Measurements from ENCODE around the gene TEX14.
A peak's percentile ranks its signal among the peaks of the same experiment; 100 is the strongest.

The TEX14 gene

DNA sequence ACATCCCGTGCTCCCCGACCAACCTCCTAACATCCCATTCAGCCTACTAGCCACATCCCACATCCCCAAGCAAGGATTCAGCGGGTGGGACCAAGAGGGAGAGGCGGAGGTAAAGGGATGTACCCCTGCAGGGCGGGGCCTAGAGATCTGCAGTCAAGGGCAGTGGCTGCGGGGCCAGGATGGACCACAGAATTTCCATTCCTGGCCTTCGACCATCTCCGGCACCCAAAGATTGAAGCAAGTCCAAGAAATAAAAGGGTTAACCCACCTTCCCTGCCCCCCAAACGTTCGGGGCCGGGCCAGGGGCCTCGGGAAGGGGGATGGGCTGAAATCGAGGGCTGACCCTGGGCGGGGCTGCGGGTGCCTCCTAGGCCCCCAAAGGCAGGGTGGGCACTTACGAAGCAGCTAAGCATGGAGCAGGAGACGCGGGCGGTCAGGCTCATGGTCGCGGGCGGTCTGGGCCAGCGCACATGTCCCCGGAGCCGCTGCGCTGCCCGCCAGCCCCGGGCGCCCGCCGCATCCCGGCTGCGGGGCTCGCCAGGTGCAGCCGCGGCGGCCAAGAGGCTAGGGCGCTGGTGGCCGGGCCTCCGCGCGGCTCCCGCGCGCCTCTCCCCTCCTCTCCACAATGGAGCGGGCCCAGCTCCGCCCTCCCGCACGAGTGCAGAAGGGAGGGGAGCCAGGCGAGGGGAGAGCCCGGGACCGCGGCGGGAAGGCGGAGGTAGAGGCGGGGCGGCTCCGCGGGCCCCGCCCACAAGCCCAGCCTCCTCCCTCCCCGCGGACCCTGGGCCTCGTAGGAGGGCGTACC lies 177.7 kb downstream of the TEX14 start, which contains the start of gene MTMR4:
TSS of gene MTMR4 (minus strand) at position 674 of the 805 bp plus-strand sequence. CDS start at position 443, 231 bp downstream.
- TF ChIP-seq, protein P1, sequence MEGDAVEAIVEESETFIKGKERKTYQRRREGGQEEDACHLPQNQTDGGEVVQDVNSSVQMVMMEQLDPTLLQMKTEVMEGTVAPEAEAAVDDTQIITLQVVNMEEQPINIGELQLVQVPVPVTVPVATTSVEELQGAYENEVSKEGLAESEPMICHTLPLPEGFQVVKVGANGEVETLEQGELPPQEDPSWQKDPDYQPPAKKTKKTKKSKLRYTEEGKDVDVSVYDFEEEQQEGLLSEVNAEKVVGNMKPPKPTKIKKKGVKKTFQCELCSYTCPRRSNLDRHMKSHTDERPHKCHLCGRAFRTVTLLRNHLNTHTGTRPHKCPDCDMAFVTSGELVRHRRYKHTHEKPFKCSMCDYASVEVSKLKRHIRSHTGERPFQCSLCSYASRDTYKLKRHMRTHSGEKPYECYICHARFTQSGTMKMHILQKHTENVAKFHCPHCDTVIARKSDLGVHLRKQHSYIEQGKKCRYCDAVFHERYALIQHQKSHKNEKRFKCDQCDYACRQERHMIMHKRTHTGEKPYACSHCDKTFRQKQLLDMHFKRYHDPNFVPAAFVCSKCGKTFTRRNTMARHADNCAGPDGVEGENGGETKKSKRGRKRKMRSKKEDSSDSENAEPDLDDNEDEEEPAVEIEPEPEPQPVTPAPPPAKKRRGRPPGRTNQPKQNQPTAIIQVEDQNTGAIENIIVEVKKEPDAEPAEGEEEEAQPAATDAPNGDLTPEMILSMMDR (IDR thresholded peaks at IDR 0.05): no peak
- peak within 1 kb of the TSS; percentile 50 for H3K4me3 ChIP-seq (ENCODE audit: low read depth, low read length)
- no peak within 1 kb of the TSS for H3K9ac ChIP-seq

DNA sequence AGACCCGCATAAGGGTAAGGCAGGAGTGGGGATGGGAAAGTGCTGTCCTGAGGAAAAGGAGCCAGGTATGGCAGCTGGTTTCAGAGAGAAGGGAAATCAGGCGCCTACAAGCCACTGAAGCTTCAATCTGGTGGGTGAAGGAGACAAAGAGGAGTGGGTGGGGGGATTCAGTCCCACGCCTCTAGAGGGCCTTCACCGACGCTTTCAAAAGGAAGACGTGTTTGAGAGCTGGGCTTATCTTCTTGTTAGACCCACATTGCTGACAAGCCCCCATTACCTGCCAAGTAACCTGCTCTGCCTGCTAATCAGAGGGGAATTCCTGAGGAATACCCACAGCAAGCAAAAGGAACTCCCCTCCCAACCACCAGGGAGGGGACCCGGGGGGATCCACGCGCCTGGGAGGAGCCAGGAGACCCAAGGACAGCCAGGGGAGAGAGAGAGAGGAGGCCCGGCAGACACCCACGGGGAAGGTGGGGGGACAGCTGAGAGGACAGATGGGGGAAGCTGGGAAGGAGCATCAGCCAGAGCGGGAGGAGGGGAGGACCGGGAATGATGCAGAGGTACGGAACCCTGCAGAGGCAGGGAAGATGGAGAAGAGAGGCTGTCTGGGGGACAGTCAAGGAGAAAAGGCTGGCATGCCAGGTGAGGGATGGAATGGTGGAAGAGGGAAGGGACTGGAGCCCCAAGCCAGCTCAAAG lies 178.4 kb downstream of the TEX14 start:
- Histone ChIP-seq H2AFZ (peak overlapping the region; percentile 56), H3K27ac (no peak overlapping the region), H3K9ac (no peak overlapping the region), H3K79me2 (peaks cover 15% of the 10 kb centered on the region), H3K4me1 (peaks cover 3% of the 10 kb centered on the region), H3K36me3 (ENCODE audit: control insufficient read depth, insufficient read depth, low read length) (no peaks in the 10 kb centered on the region), H3K27me3 (ENCODE audit: control insufficient read depth, insufficient read depth, low read length) (no peaks in the 10 kb centered on the region), H3K4me2 (ENCODE audit: low read length) (peak overlapping the region; percentile 84), H3K4me3 (ENCODE audit: low read depth, low read length) (peak overlapping the region; percentile 50), H3K9me3 (ENCODE audit: control insufficient read depth, low read length) (no peaks in the 10 kb centered on the region)
- TF ChIP-seq, protein P1 (IDR thresholded peaks at IDR 0.05): no peak

More for the DNA sequence above, 177.7 kb downstream of the TEX14 start, which contains the start of gene MTMR4:
- peaks cover 15% of the 10 kb centered on the region for H3K79me2 ChIP-seq
- peak within 1 kb of the TSS; percentile 57 for H2AFZ ChIP-seq
- peaks cover 7% of the 10 kb centered on the region for H3K4me1 ChIP-seq
- no peaks in the 10 kb centered on the region for H3K36me3 ChIP-seq (ENCODE audit: control insufficient read depth, insufficient read depth, low read length)
- peak within 1 kb of the TSS; percentile 50 for H3K27ac ChIP-seq
- peak within 1 kb of the TSS; percentile 84 for H3K4me2 ChIP-seq (ENCODE audit: low read length)
- no peaks in the 10 kb centered on the region for H3K27me3 ChIP-seq (ENCODE audit: control insufficient read depth, insufficient read depth, low read length)
- no peaks in the 10 kb centered on the region for H3K9me3 ChIP-seq (ENCODE audit: control insufficient read depth, low read length)

DNA sequence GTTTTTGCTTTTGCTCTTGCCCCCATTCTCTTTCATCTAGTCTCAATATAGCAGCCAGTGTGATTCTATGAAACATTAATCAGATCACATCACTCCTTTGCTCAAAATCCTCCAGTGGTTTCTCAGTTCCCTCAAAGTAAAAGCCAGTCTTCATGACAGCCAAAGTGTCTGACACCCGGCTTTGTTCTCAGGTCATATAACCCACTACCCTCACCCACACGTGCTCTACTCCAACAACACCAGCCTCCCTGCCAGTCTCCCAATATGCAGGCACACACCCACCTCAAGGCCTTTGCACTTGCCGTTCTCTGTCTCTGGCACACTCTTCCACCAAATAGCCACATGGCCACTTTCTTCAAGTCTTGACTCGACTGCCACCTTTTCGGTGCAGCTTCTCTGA lies 181.8 kb downstream of the TEX14 start:
- Histone ChIP-seq H2AFZ (no peak overlapping the region), H3K79me2 (peaks cover 15% of the 10 kb centered on the region), H3K4me3 (ENCODE audit: low read depth, low read length) (no peak overlapping the region), H3K27me3 (ENCODE audit: control insufficient read depth, insufficient read depth, low read length) (no peaks in the 10 kb centered on the region), H3K9me3 (ENCODE audit: control insufficient read depth, low read length) (no peaks in the 10 kb centered on the region), H3K27ac (no peak overlapping the region), H3K36me3 (ENCODE audit: control insufficient read depth, insufficient read depth, low read length) (no peaks in the 10 kb centered on the region), H3K4me1 (no peaks in the 10 kb centered on the region), H3K4me2 (ENCODE audit: low read length) (no peak overlapping the region), H3K9ac (no peak overlapping the region)
- TF ChIP-seq, protein P1 (IDR thresholded peaks at IDR 0.05): no peak

DNA sequence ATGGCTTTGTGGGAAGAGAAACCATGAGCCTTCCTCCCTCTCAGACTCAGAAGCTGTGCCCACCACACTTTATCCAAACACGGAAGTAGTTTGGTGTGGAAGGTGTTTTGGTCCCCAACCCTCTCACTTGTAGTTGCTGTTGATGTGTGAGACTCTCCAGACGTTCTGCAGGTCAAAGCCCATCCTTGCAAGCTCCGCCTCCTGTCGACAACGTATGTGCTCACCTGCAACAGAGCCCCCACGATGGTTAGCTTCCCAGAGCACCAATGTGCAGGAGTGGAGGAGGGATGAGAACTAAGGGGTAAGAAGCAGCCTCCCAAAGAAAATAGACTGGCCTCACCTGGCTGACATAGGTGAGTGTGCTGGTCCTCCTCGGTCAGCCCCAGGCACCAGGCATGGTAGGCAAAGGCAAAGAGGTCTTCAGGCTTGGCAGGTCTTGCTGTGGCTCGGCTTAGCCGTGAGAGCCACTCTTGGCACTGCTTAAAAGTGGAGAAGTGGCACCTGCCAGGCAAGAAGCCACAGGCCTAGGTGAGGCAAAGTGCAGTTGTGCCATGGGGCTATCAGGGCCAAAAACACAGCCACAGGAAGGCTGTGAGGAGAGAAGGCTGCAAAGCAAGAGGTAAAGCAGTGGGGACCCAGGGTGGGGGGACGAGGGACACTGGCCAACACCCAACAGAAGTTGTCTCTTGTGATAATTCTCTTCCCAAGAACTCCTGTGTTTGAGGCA lies 183.3 kb downstream of the TEX14 start:
- H3K4me2 ChIP-seq (ENCODE audit: low read length): no peak overlapping the region
- no peaks in the 10 kb centered on the region for H3K9me3 ChIP-seq (ENCODE audit: control insufficient read depth, low read length)
- no peaks in the 10 kb centered on the region for H3K27me3 ChIP-seq (ENCODE audit: control insufficient read depth, insufficient read depth, low read length)
- no peak overlapping the region for H3K9ac ChIP-seq
- no peak overlapping the region for H3K27ac ChIP-seq
- H3K36me3 ChIP-seq (ENCODE audit: control insufficient read depth, insufficient read depth, low read length): no peaks in the 10 kb centered on the region
- TF ChIP-seq, protein P1 (IDR thresholded peaks at IDR 0.05): no peak
- no peak overlapping the region for H2AFZ ChIP-seq
- H3K4me3 ChIP-seq (ENCODE audit: low read depth, low read length): no peak overlapping the region
- H3K4me1 ChIP-seq: no peaks in the 10 kb centered on the region
- peaks cover 12% of the 10 kb centered on the region for H3K79me2 ChIP-seq

Data from parathyroid adenoma (tissue), 2 donors.